ENCODE measurements around the gene DAB2.

The DAB2 gene

GRCh38 chr5:39331861-39332381 is 92.9 kb downstream of the DAB2 start:
- no peak for DNase-seq

- no peak for DNase-seq
Observed at GRCh38 chr5:39328731-39329130, 96.0 kb downstream of the DAB2 start.

GRCh38 chr5:39323542-39323941 is 101.2 kb downstream of the DAB2 start:
- DNase-seq = no peak
